Epithelial cell of esophagus (primary cell): ENCODE measurements around the gene VWC2L.

Experiments used
- DNase-seq: peaks from one replicate; pipeline ENCODE4 v3.0.0; 2010; ENCODE audit warnings: low read depth
- H3K4me3 ChIP-seq: 2 replicates; pipeline ENCODE4 v1.5.1; 2011; ENCODE audit warnings: mild to moderate bottlenecking, low read length, control low read depth
- CTCF ChIP-seq: IDR thresholded peaks from 2 replicates; pipeline ENCODE4 v1.5.1; 2011; ENCODE audit warnings: low read depth, mild to moderate bottlenecking, low read length, control low read depth, inconsistent platforms; ENCODE audit not compliant: insufficient read depth; ENCODE audit errors: missing control alignments

The VWC2L gene

GRCh38 chr2:214401580-214401979 is 9.3 kb upstream of the VWC2L start:
- H3K4me3 ChIP-seq = no peak overlapping the region
- peak; percentile 53 for DNase-seq
- TF ChIP-seq CTCF = no peak

GRCh38 chr2:214410128-214410775 is 602 bp upstream of the VWC2L start:
- no peak overlapping the region for H3K4me3 ChIP-seq
- peak; percentile 21 for TF ChIP-seq CTCF
- peak; percentile 23 for DNase-seq

GRCh38 chr2:214412679-214413078 is 1.8 kb downstream of the VWC2L start:
- no peak for DNase-seq
- H3K4me3 ChIP-seq = no peak overlapping the region
- no peak for TF ChIP-seq CTCF

- no peak for DNase-seq
- TF ChIP-seq CTCF = no peak
Measured at GRCh38 chr2:214436470-214436869, 25.6 kb downstream of the VWC2L start.

GRCh38 chr2:214450118-214450894 is 39.5 kb downstream of the VWC2L start:
- no peak for DNase-seq
- H3K4me3 ChIP-seq = no peak overlapping the region
- no peak for TF ChIP-seq CTCF

More at GRCh38 chr2:214436470-214436869, 25.6 kb downstream of the VWC2L start:
- H3K4me3 ChIP-seq = no peak overlapping the region

- H3K4me3 ChIP-seq = no peak overlapping the region
- TF ChIP-seq CTCF = no peak
- no peak for DNase-seq
Measured at GRCh38 chr2:214451516-214452275, 40.8 kb downstream of the VWC2L start.
